HG03442 (cell line): ENCODE measurements around the gene KISS1R.

ENCODE experiments used
- ATAC-seq: cut with Tn5 transposase; IDR thresholded peaks from one replicate; pipeline ENCODE4 v1.9.1; 2021; ENCODE audit warnings: mild to moderate bottlenecking, moderate library complexity; ENCODE audit not compliant: unreplicated experiment

Gene KISS1R

DNA sequence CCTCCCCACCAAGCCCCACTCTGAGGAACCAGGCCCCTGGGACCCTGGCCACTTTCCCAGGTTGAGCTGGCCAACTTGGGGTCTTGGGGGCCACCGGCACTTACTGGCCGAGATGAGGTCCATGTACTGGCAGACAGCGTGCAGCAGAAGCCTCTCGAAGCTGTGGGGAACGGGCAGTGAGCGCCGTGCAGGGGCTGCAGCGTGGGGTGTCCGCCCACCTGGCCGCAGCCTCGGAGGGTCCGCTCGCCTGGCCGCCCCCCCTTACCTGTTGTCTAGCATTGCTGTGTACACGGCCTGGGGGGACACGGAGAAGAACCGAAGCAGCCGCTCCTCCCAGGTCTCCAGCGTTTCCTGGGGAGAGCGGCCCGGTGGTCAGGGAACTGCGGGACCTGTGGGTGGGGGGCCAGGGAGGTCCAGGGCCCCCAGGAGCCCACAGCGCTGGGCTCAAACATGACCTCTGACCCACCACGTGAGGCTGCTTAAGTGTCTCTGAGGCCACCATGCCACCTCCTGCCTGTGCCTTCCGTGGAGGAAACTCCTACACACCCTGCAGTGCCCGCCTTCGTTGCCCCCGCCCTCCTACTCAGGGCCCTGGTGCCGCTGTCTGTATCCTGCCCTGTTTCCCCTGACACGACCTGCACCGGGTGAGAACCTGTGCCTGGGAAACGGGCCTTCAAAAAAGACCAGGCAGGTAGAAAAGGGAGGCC, 17.6 kb upstream of the KISS1R start:
- no peak for ATAC-seq

DNA sequence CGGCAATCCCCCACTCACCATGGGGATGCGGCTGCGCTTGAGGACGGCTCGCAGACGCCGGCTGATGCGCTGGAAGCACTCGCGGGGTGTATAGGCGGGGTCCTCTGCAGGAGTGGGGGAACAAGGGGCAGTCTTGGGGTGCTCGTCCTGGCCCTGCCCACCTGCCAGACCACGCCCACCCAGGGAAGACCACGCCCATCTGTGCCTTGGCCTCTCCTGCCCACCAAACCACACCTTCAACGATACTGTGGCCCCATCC, 17.2 kb upstream of the KISS1R start:
- ATAC-seq: no peak

DNA sequence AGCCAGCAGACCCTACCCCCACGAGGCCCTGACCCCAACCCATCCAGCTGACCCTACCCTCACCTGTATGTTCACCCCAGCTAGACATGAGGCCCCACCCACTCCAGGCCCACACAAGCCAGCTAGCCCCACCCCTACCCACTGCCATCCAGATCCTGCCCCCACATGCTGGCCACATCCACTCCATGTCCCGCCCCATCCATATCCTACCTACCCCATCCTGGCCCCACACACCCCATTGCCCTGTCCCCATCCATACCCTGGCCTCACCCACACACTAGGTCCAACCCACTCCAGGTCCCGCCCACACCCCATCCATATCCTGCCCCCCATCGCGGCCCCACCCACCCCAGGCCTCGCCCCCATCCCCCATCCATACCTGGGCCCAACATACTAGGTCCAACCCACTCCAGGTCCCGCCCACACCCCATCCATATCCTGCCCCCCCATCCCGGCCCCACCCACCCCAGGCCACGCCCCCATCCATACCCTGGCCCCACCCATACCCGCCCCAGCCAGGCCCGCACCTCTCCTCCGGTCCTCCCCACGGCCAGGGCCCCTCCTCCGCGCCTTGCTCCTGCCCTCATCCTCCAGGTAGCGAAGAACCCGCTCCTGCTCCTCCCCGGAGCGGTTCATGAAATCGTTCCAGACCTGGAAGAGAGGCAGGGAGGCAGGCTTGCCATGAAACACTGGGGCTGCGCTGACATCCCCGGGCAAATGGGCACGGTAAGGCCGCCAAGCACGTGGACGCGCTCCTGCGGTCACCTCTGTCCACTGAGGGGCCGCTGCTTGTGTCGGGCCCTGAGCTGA, 16.6 kb upstream of the KISS1R start:
- no peak for ATAC-seq

- no peak for ATAC-seq
Measured at GRCh38 chr19:901216-902092, 15.7 kb upstream of the KISS1R start.

DNA sequence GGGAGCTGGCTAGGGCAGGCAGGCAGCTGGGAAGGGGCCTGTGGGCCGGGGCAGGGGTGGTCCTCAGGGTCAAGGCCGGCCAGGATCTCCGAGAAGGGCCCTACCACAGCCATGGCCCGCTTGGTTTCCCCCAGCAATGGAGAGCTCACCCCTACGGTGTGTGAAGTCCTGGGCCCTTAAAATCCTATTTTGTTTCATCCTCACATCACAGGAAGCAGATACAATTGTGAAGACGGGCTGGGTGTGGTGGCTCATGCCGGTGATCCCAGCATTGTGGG, 15.1 kb upstream of the KISS1R start:
- no peak for ATAC-seq

- no peak for ATAC-seq
Measured at GRCh38 chr19:902446-903226, 14.5 kb upstream of the KISS1R start.

- no peak for ATAC-seq
Measured at GRCh38 chr19:903266-903797, 13.8 kb upstream of the KISS1R start.

DNA sequence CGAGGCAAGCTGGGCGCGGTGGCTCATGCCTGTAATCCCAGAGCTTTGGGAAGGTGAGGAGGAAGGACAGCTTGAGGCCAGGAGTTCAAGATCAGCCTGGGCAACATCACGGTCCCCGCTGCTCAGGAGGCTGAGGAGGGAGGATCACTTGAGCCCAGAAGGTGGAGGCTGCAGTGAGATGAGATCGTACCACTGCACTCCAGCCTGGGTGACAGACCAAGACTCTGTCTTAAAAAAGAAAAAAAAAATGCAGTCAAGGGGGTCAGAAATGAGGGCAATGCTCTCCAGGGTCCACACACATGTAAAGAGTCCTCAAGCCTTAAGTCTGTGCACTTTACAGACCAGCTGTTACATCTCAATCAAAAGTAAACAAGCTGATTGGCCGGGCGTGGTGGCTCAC, 12.6 kb upstream of the KISS1R start:
- no peak for ATAC-seq

DNA sequence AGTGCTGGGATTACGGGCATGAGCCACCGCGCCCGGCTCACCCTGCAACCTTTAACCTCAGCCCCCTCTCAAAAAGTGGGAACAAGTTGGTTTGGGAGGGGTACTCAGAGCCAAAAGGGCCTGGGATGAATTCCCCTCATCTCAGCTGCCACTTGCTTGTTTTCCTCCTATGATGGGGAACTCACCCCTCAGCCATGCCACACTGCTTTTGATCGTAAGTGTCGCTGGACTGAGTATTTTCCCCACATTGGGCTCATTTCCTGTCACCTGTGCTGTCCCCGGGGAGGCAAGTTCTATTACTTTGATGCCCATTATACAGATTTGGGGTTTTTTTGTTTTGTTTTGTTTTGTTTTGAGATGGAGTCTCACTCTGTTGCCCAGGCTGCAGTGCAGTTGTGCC, 10.7 kb upstream of the KISS1R start:
- ATAC-seq: no peak

- no peak for ATAC-seq
Measured at GRCh38 chr19:907183-907853, 9.8 kb upstream of the KISS1R start.

GRCh38 chr19:911197-912033, 5.7 kb upstream of the KISS1R start:
- no peak for ATAC-seq

DNA sequence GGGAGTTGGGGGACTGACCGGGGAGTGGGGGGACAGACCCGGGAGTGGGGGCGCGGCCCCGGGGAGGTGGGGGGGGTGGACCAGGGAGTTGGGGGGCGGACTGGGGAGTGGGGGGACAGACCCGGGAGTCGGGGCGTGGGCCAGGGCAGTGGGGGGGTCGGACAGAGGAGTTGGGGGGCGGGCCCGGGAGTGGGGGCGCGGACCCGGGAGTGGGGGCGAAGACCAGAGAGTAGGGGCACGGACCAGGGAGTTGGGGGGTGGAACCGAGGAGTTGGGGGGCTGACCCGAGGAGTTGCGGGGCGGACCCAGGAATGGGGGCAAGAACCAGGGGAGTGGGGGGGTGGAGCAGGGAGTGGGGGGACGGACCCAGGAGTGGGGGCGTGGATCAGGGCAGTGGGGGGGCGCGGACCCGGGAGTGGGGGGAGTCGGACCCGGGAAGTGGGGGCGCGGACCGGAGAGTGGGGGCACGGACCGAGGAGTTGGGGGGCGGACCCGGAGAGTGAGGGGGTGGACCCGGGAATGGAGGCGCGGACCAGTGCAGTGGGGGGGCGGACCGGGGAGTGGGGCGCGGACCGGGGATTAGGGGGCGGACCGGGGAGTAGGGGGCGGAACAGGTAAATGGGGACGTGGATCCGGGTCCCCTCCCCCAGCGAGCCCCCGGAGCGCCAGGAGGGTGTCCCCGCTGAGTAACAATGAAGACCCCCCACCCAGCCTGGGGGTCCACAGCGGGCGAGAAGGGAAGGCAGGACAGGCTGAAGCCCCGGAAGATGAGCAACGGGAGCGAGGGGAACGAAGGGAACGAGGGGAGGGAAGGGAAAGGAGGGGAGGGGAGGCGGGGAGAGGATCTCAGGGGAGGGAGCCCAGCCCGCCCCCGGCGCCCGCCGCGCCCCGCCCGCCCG, 4.7 kb upstream of the KISS1R start:
- no peak for ATAC-seq

DNA sequence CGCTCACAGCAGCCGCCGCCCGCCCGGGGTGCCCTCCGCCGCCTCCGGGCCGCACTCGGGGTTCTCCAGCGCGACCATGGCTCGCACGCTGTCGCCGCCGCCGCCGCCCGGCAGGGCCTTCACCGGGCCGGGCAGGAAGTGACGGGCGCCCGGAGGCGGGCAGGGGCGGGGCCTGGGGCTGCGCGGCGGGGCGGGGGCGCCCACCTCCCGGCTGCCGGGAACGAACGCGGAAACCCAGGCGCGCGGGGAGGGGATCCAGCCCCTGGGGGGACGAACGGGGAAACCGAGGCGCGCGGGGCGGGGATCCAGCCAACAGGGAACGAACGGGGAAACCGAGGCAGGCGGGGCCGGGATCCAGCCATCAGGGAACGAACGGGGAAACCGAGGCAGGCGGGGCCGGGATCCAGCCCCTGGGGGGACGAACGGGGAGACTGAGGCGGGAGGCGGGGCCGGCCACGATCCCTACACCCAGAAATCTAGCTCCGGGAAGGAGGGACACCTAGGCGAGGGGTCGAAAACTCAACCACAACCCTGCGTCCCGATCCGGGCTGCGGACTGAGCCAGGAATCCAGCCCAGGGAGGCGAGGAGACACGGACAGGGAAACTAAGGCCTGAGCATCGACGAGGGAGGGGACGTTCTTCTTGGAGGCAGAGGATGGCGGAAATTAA, 3.9 kb upstream of the KISS1R start, which contains the start of gene R3HDM4:
Gene R3HDM4 (minus strand): TSS at position 140 of the 669 bp plus-strand sequence. CDS start 62 bp downstream, at position 78.
- ATAC-seq: no peak

GRCh38 chr19:916645-917322, 349 bp upstream of the KISS1R start:
- no peak for ATAC-seq

DNA sequence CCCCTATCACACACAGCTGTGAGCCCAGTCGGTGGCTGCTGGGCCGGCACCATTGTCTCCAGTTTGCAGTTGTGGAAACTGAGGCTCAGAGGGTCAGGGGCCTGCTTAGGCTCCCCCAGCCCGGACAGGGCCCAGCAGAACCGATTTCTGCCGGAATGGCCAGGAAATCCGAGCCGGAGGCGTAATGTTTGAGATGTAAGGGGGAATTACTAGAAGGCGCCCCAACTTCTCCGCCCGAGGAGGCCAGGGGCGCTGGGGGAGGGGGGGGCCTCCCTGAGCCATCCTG, 962 bp downstream of the KISS1R start:
- no peak for ATAC-seq

GRCh38 chr19:918481-919198, 1.5 kb downstream of the KISS1R start:
- ATAC-seq: no peak
